ENCODE measurements around the gene PIK3C2G.

- TF ChIP-seq CTCF (IDR thresholded peaks at IDR 0.05) (no peak), POLR2AphosphoS5 (IDR thresholded peaks at IDR 0.05; ENCODE audit: insufficient read depth in 1 of 2, low read depth in 1 of 2) (no peak), POLR2A (IDR thresholded peaks at IDR 0.05) (no peak)
Measured at GRCh38 chr12:18275981-18276380, 14.7 kb downstream of the PIK3C2G start.

All from vagina (tissue), 2 donors.